ENCODE data around the gene SLC46A1.
A peak's percentile ranks its signal among the peaks of the same experiment; 100 is the strongest.

Gene SLC46A1

DNA sequence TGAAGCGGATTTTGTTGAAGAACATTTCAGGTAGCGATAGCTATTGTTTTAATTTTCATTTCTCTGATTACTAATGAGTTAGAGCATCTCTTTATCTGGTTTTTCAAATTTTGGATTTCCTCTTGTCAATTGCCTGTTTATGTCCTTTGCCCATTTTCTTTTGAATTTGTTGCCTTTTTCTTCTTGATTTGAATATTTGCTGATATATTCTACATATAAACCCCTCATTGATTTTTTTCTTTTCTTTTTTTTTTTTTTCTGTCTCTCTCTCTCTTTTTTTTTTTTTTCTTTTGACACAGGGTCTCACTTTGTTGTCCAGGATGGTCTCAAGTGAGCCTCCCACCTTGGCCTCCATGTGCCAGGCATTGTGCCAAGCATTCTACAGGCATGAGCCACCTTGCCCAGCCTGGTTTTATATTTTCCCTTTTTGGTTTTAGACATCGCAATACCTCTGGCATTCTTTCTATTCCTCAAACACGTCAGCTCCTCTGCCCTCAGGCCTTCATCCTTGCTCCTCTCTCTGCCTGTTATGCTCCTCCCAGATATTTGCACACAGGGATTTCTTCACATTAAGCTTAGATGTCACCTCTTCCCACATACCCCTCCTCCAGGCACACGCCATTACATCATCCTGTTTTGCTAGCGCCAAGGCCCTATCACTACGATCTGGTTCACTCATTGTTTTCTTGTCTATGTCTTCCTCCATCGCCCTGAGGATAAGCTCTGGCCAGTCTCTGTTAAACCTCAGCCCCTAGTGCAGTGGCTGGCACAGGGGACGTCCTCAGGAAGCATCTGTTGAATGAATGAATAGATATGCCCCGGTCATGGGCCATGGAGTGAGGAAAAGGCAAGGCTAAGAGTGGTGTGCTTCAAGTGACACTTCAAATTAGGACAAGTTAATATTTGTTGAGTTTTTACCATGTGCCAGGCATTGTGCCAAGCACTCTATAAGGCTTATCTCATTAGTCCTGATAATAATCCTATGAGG is 25.9 kb downstream of the SLC46A1 start:
- DNase-seq = no peak

DNA sequence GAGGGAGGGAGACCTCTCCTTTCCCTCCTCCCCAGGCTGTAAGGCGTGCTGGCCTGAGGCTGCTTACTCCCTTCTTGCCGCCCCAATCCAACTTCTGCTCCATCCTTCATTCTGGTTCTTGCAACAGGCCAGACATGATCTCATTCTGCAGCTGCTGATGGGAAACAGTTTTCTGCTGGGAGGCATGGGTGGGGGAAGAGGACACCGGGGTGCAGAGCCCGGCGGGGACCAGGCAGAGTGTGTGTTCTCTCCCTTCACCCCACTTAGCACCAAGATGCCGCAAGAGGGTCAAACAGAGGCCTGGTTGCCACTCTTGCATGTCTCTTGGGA is 33.1 kb downstream of the SLC46A1 start:
- DNase-seq = no peak

DNA sequence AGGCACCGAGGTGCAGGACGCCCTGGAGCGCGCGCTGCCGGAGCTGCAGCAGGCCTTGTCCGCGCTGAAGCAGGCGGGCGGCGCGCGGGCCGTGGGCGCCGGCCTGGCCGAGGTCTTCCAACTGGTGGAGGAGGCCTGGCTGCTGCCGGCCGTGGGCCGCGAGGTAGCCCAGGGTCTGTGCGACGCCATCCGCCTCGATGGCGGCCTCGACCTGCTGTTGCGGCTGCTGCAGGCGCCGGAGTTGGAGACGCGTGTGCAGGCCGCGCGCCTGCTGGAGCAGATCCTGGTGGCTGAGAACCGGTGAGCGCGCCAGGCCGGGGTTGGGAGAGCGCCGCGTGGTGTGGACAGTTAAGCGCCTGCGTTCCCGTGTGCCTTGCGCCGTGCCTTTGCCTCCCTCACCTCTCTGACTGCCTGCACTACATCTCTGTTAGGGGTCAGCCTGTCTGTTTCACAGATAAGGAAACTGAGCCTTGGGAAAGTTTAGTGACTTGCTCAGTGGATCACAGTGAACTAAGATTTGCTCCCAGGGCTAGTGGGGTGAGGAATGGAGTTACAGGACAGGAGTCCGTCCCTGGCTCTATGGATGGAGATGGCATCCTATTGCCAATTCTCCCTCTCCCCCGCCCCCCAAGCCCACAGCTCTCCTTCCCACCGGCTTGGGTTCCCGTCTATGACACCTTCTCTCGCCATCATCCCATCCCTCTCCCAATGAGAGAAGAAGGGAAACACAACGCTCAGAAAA is 33.6 kb downstream of the SLC46A1 start:
- DNase-seq = no peak

DNA sequence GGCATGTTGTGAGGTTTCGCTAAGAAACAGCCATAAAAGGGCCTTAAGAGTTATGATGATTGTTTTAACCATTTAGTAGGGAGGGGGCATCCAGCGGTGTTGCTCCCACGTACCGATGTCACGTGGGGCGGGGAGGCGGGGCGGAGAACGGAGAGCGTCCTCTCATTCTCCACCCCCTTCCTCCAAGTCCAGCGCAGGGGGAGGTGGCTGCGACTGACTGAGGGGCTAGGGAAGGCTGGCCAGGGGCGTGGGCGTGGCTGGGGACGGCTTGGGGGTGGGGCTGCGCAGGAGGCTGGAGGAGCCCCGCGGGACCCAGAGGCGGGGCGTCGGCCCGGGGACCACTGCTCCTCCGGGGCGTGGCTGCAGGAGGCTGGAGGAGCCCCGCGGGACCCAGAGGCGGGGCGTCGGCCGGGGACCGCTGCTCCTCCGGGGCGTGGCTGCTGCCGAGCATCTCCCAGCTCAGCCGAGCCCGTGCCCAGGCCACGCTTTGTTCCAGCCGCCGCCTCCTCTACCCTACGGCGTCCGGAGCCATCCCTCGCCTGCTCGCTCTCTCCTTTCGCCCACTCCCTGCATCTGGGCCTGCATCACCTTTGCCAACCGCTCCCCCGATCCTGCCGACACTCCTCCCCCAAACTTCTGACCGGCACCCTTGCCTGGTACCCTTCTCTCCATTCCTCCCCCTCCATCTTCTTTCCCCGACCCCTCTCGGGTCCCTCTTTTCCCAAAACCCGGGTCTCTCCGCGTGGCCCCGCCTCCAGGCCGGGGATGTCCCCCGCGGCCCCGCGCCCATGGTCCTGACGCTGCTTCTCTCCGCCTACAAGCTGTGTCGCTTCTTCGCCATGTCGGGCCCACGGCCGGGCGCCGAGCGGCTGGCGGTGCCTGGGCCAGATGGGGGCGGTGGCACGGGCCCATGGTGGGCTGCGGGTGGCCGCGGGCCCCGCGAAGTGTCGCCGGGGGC is 34.5 kb downstream of the SLC46A1 start, which contains the start of gene SARM1:
Gene SARM1, plus strand, starts transcription at position 450 of the 958 bp plus-strand sequence. Its CDS starts 339 bp downstream, at position 789.
- DNase-seq = peak; percentile 49

DNA sequence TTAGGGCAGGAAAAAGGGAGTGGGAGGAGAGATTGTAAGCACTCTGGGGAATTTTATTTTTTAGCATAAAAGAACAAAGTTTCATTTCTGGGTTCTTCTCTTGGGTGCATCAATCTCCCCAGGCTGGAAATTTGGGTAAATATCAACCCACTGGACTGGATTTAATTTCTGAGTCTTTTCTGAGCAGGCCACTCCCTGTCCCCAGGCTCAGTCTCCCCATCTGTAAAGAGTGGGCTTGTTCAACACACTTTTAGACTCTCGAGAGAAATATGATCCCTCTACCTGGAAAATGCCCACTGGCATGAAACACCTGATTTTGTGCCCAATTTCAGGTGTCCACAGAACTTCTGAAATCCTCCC is 35.3 kb downstream of the SLC46A1 start:
- no peak for DNase-seq

DNA sequence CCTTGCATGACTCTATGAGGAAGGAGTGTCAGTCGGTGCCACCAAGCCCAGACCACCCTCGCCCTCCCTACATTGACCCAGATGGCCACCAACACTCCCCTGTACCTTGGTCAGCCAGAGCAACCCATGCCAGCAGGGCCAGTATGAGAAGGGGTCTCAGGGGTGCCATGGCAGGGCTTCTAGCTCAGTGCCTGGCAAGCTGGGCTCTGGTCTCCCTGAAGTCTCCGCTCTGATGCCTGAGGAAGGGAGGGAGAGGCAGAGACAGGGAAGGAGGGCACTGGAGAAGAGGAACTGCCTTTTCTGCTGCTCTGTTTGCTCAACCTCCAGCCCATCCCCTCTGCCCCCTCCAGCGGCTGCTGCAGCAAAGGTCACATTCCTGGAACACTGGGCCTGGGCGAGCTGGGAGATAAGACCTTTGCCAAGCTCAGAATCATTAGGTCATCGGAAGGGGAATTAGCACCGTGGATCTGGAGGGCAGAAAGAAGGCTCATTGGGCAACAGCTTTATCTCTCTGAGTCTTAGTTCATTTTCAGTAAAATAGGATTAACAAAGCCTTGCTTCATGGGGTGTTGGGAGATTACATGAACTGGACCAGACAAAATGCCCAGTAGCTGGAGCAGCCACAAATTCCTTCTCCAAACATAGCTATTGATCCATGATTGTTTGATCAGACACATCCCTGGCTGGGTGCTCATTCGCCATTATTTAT is 35.8 kb downstream of the SLC46A1 start, which contains the start of gene VTN:
Gene VTN, minus strand, starts transcription at position 273 of the 709 bp plus-strand sequence. Its CDS starts 104 bp downstream, at position 169.
- no peak for DNase-seq

DNA sequence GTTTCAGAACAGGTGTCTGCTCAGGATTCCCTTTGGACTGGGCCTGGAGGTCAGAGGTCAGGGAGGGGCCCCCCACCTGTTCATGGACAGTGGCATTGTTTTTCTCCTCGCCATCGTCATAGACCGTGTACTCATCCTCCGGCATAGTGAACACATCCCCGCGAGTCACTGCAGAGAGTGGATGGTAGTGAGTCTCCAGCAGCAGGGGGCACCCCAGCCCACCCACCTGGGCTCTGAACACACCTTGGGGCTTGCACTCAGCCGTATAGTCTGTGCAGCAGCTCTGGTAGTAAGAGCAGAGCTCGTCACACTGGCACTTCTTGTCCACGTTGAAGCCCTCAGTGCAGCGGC is 36.4 kb downstream of the SLC46A1 start:
- DNase-seq = no peak

DNA sequence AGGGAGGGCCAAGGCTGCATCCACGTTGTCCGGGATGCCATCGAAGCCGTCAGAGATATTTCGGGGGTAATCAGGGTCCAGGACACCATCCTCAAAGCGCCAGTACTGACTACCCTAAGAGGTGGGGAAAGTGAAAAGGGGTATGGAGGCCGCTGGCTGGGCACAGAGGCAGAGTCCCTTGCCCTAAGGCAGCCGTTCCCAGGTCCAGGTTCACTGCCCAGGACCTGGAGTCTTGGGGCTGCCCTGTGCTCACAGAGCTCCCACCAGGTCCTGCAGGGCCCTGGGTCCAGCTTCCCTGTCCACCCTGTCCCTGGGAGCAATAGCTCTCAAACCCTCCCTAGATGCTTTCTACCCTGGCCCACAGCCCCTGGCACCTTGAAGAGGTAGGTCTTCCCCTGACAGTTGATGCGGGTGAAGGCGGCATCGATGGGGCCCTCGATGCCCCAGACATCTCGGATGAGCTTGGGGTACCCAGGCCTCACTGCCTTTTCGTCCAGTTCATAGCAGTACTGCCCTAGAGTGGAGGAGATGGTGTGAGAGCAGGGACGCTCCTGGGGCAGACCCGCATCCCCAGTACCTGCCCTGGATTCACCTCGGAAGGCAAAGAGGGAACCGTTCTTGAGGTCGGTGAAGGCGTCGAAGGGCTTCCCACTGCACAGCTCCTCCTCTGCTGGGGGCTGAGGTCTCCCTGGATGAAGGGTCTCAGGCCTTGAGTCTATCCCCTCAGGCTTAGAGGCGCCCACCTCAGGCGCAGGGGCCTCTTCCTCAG is 36.9 kb downstream of the SLC46A1 start:
- no peak for DNase-seq

DNA sequence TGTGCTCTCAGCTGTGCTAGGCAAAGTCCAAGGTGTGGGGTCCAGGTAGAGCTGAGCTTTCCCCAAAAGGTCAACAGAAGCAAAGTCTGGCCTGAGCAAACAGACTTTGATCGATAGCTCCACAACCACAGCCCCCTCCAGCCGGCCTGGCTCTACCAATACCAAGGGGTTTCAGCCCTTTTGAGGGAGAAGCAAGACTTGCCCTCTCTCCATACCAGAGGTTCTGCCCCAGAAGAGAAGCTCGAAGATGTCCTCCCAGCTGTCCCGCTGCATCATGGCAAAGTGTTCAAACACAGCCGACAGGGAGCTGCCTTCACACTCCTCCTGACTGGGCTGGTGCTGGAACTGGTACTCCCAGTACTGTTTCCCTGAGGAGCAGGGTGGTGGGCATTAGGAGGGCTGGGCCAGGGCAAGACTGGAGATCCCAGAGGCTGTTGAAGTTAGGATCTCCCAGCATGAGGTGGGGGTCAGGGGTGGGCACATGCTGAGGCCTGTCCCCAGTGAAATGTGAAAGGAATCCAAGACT is 37.6 kb downstream of the SLC46A1 start:
- no peak for DNase-seq

DNA sequence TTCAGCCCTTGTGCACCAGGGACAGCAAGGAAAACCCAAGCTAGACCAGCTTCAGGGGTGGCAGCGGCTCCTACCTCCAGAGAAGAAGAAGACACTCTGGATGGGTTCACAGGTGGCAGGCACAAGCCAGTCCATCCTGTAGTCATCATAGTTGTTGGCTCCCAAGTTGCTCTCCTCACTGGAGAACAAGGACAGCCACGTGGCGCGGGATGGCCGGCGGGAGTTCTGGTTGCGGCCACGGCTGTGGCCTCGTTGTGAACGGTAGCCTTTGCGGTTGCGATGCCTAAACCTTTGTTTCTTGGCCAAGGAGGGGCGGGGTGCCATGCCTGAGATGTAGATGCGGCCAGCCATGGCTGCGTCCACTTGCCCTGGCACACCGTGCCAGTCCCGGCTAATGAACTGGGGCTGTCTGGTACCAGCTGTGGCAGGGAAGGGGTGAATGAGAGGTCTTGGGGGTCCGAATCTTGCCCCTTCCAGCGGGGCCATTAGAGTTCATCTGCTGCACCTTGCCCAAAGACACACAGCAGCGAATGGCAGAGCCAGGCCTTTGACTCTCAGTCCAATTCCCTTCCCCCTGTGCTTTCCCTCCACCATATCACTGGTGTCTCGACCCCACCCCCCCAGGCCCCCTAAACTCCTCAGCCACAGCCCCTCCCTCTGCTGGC is 38.2 kb downstream of the SLC46A1 start:
- DNase-seq = no peak

DNA sequence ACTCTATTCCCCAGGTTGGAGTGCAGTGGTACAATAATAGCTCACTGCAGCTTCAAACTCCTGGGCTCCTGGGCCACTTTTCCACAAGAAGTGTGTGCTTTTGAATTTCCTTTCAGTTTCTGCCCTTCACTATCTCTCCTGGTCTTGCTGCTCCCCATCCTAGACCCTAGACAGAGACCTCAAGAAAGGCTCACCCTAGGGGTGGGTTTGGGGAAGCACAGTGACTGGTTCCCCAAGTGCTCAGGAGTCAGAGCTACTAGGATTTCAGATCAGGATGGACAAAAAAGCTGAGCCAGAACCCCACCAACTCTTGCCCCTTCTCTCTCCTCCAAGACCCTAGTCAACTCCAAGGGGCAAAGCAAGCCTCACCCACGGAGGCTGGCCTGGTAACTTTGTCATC is 39.4 kb downstream of the SLC46A1 start:
- no peak for DNase-seq

DNA sequence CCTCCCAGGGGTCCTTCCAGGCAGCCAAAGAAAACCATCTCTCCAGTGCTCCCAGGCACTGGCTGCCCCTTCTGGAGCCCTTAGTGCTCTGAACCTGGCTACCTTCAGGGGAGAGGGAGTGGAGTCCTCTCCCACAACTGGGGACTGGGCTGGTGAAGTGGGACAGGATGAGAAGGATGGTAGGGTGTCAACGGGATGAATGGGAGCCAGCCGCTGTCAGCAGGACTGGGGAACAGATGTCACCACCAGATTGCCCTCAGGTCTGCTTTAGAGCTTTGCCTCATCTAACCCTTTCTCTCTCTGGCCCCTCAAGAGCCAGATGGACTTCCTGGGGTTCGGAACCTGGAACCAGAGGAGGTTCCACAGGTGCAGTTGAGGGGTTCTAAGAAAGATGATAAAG is 40.5 kb downstream of the SLC46A1 start:
- DNase-seq = no peak

DNA sequence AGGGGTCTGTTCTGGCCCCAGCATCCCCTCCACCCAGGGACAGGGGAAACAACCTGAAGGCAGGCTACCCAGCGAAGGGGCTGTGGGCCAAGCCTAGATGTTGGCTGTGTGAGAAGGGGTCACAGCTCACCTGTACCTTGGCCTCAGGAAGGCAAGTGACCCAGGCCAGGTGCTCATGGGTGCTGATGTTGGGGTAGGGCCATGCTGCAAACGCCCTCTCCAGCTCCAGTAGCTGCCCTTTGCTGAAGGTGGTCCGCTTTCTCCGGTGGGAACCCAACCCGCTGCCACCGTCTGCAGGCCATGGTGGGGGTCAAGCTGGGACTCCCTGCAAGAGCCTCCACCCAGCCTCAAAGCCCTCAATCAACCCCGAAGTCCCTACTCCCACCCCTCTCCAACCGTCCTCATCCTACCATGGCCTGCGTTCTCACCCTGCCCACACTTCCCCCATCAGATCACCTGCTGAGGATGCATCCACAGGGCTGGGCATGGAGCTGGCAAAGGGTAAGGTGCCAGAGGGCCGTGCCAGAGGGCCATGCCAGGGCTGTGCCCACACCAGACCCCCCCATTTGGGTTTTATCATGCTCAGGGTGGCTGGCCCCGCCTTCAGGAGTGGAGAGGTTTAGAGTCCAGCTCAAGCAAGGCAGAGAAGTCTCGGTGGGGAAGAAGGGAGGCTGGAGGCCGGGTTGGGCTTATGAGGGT is 41.2 kb downstream of the SLC46A1 start, which contains the start of gene SEBOX:
Gene SEBOX, minus strand, starts transcription at position 535 of the 699 bp plus-strand sequence. Its CDS starts 48 bp downstream, at position 487.
- DNase-seq = no peak

DNA sequence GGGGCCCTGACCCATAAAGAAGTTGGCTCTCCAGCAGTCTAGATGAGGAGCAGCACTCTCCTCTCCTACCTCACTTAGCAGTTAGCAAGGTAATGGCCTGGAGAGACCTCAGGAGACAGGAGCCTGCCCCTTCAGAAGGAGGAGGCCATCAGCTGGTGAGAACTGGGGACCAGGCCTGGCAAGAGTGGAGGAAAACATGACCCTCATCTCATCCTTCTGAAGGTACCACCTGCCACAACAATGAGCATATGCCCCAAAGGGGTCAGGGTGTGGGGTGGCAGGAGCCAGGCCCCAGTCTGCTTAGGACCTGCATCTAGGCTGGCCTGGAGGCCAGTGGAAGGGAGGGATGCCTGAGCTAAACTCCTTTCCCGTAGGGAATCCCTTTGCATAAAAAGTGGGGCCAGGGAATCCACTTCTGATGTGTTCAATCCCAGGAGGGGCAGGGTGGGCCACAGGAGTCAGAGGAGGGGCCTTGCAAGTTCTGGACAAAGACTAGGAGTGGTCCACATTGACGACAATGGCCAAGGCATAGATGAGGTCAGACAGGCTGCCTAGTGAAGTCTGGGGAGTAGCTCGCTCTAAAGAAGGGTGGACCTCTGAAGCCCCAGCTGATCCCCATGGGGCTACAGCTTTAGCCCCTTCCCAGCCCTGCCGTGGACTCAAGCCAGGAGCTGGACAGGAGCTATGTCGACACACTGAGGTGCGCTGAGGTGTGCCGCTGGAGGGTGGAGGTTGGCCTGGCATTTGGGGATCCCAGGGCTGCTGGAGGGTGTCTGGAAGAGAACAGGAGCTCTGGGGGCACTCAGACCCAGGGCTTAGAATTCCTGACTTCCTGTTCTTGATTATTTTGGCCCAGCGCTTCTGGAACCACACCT is 42.0 kb downstream of the SLC46A1 start:
- DNase-seq = no peak

DNA sequence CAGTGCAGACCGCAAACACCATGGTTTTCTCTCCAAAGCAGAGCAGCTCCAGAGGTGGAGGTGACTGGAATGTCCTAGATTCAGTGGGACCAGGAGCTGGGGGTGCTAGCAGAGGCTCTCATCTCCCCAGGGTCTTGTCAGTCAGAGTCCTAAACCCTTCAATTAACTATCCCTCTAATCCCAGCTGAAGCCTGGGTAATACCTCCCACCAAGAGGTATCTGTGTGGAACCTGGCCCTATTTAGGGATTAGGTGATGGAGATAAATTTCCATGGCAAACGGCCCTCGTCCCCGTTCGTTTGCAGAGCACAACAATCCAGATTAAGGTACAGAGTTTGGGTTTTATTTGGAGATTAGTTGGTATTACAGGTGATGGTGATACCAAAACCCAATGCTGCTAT is 42.8 kb downstream of the SLC46A1 start:
- no peak for DNase-seq

DNA sequence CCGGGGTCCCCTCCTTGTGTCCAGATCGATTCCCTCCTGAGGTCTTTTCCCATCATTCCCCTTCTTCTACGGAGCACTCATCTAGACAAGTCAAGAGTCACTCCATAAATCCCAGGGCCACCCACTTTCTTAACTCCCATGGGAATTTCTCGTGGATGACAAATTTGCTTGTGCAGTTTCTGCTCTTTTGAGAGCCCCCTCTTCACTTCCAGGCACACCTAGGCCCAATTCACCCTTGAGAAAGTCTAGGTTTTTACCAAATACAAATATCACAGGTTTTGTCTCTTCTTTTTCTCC is 48.2 kb downstream of the SLC46A1 start:
- no peak for DNase-seq

DNA sequence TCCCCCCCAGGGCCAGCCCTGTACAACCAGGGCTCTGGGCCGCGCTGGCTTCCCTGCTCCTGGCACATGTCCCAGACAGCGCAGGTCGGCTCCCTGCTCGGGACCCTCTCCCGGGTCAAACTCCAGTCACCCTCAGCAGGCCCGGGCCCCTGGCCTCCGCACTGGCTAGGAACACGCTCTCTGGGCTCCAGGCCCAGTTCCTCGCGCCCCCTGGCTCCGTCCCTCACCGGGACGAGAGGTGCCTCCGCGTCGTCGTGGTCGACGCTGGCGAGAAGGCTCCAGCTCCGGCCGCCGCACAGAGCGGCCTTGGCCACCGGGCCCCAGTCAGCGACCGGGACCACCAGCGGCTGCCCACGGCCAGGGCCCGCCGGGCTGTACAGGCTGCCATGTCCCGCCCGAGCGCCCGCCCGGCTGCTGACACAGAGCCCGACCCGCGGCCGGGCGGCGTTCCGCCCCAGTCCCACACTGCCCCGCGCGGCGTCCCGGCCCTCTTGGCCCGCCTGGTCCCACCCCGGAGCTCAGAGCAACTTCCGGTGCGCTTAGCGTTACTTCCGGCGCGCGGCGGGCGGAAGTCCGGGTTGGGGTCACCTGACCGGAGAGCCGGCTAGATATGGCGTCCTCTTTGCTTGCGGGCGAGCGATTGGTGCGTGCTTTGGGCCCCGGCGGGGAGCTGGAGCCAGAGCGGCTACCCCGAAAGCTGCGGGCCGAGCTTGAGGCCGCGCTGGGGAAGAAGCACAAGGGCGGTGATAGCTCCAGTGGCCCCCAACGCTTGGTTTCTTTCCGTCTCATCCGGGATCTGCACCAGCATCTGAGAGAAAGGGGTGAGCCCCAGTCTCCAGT is 48.7 kb downstream of the SLC46A1 start, which contains the start of gene POLDIP2:
Gene POLDIP2, minus strand, starts transcription at position 467 of the 840 bp plus-strand sequence. Its CDS starts 79 bp downstream, at position 388.
- peak; percentile 36 for DNase-seq

DNA sequence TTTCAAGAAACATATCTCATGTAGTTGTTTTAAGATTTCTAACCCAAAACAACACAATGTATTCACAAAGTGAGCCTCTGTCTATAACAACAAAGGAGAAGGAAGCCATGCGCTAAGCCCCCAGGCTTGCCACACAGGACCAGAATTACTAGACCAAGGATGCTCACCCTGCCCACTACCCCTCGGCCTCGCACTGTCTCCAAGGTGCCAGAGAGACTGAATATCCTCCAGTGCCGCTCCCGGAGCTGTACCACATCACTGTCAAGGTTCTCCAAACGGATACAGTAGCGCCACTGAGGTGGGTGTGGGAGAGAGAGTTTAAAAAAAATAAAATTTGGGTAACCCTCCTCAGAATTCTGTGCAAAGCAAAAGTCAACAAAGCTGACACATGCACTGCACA is 55.7 kb downstream of the SLC46A1 start:
- DNase-seq = no peak

Data from NCI-H187 treated with DMSO at 0.1 percent for 48 hours (cell line).